ENCODE measurements around the gene BFAR.
"Not testable (repeated sequence)": the region's sequence is repeated elsewhere in the genome, so short reads cannot be mapped to it uniquely, and the experiment has no call there.

The BFAR gene

DNA sequence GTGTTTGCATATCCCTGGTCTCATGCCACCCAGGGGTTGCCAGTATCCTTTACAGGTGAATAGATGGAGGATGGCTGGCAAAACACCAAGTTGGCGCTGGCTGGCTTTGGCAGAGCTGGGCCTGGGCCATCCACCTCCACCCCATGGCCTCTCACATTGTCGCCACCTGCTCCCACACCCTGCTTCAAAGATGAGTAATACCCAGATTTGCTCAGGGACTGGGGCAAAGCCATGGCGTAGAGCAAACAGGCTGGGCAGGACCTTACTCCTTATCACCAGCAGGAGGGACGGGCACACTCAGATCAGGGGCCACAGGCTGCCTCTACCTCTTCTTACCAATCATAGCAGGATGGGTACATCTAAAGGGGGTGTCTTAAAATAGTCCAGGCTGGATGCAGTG lies 37.0 kb downstream of the BFAR start:
- no peak for DNase-seq (ENCODE audit: extremely low spot score)
- ChIA-PET POLR2A (no interaction called here), CTCF (no interaction called here)
- TF ChIP-seq, protein P1, sequence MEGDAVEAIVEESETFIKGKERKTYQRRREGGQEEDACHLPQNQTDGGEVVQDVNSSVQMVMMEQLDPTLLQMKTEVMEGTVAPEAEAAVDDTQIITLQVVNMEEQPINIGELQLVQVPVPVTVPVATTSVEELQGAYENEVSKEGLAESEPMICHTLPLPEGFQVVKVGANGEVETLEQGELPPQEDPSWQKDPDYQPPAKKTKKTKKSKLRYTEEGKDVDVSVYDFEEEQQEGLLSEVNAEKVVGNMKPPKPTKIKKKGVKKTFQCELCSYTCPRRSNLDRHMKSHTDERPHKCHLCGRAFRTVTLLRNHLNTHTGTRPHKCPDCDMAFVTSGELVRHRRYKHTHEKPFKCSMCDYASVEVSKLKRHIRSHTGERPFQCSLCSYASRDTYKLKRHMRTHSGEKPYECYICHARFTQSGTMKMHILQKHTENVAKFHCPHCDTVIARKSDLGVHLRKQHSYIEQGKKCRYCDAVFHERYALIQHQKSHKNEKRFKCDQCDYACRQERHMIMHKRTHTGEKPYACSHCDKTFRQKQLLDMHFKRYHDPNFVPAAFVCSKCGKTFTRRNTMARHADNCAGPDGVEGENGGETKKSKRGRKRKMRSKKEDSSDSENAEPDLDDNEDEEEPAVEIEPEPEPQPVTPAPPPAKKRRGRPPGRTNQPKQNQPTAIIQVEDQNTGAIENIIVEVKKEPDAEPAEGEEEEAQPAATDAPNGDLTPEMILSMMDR (IDR thresholded peaks at IDR 0.05; ENCODE audit: control extremely low read depth, extremely low read depth, low read depth, missing control alignments): no peak

DNA sequence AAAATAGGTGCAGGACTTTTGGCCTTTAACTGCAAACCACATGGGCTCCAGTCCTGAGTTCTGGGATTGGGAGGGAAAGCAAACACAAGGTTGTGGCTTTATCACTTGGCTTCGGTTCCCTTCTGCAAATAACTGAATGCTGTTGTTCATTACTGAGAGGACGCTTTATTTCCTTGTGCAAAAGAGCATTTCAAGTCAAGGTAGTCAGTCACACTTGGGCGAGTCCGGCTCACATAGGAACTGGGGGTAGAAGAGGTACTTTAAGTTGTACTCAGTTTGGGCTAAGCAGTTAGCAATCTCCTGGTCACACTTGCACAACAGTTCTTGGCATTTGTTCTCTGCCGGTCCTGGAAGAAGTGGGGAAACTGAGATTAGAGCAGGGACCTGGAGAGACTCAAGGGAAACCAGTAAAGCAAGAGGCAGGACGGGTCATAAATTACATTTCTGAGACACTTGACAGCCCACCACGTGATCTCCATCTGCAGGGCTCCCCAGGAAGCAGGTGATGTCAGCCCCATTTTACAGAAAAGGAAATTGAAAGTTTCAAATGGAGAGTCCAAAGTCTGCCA lies 39.7 kb downstream of the BFAR start:
- TF ChIP-seq, protein P1 (IDR thresholded peaks at IDR 0.05; ENCODE audit: control extremely low read depth, extremely low read depth, low read depth, missing control alignments): no peak
- CTCF ChIA-PET: no interaction called here
- peak; percentile 77 for DNase-seq (ENCODE audit: extremely low spot score)
- POLR2A ChIA-PET: no interaction called here

DNA sequence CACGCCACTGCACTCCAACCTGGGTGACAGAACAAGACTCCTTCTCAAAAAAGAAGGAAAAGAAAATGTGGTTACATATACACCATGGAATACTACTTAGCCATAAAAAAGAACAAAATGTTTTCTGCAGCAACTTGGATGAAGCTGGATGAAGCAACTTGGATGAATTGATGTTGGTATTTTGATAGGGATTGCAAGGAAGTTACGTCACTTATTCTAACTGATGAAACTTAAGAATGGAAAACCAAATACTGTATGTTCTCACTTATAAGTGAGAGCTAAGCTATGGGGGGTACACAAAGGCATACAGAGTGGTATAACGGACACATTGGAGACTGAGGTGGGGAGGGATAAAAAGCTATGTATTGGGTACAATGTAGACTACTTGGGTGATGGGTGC lies 43.9 kb downstream of the BFAR start:
- POLR2A ChIA-PET: no interaction called here
- CTCF ChIA-PET: no interaction called here

DNA sequence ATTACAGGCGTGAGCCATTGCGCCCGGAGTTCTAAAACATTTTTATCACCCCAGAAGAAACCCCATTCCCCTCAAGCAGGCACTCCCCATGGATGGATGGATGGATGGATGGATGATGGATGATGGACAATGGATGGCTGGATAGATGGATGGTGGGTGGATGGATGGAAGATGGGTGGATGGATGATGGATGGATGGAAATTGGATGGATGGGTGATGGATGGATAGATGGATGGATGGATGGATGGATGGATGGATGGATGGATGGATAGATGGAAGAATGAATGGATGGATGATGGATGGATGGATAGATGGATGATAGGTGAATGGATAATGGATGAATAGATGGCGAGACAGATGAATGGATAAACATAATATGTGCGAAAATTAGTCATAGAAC lies 44.9 kb downstream of the BFAR start:
- TF ChIP-seq, protein P1 (IDR thresholded peaks at IDR 0.05; ENCODE audit: control extremely low read depth, extremely low read depth, low read depth, missing control alignments): no peak
- ChIA-PET POLR2A (no interaction called here), CTCF (no interaction called here)
- no peak for DNase-seq (ENCODE audit: extremely low spot score)

More for the DNA sequence above, 43.9 kb downstream of the BFAR start:
- TF ChIP-seq, protein P1 (IDR thresholded peaks at IDR 0.05; ENCODE audit: control extremely low read depth, extremely low read depth, low read depth, missing control alignments): no peak
- no peak for DNase-seq (ENCODE audit: extremely low spot score)

DNA sequence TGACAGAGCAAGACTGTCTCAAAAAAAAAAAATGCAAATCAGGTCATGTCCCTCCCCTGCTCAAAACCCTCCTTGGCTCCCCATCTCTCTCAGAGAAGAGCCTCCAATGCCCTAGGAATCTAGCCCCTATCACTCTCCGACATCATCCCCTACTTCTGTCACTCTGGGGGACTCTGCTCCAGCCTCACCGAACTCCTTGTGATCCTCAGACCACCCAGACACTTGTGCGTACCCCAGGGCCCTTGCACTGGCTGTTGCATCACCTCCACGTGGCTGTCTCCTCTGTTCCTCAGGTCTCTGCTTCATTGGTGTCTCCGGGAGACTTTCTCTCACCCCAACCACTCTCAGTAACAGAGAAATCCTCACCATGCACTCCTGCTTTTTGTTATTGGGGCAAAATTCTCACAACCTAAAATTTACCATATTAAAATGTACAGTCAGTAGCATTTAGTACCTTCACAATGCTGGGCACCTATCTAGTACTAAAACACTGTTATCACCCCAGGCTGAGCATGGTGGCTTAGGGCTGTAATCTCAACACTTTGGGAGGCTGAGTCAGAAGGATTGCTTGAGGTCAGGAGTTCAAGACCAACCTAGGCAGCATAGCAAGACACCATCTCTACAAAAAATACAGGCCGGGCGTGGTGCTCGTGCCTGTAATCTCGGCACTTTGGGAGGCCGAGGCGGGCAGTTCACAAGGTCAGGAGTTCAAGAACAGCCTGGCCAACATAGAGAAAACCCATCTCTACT lies 46.2 kb downstream of the BFAR start:
- ChIA-PET POLR2A (no interaction called here), CTCF (no interaction called here)
- TF ChIP-seq, protein P1 (IDR thresholded peaks at IDR 0.05; ENCODE audit: control extremely low read depth, extremely low read depth, low read depth, missing control alignments): no peak
- no peak for DNase-seq (ENCODE audit: extremely low spot score)

DNA sequence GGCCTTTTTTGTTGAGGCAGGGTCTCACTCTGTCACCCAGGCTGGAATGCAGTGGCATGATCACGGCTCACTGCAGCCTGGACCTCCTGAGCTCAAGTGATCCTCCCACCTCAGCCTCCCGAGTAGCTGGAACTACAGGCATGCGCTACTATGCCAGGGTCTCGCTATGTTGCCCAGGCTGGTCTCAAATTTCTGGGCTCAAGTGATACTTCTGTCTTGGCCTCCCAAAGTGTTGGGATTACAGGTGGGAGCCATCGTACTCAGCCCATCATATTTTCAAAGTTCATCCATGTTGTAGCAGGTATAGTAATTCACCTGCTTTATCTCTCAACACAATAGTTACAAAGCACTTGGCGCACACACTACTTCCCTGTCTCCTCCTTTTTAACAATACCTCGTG lies 47.6 kb downstream of the BFAR start:
- POLR2A ChIA-PET; DNase-seq (ENCODE audit: extremely low spot score); CTCF ChIA-PET: not testable (repeated sequence)

DNA sequence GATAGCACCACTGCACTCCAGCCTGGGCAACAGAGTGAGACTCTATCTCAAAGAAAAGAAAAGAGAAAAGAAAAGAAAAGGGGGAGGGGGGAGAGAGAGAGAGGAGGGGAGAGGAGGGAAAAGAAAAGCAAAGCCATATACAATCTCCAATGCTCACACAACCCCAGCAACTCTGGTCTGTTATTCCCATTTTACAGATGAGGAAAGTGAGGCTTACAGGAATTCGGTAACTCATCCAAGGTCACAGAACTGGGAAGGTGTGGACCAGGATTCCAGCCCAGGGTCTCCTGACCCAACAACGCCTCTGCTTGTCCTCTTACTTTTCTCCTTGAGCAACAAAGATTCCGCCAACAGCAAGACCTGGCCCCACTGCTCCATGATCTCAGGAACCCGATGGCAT lies 48.4 kb downstream of the BFAR start:
- TF ChIP-seq, protein P1 (IDR thresholded peaks at IDR 0.05; ENCODE audit: control extremely low read depth, extremely low read depth, low read depth, missing control alignments): no peak
- no peak for DNase-seq (ENCODE audit: extremely low spot score)
- POLR2A ChIA-PET: no interaction called here
- CTCF ChIA-PET: no interaction called here

Measured in GM10248 (cell line).